Stomach smooth muscle (tissue), 2 donors: Measurements from ENCODE around the gene CDK1.

Experiments
- H3K27ac ChIP-seq: one replicate; pipeline ENCODE4 v1.7.0; 2013; ENCODE audit warnings: mild to moderate bottlenecking, low read length, inconsistent platforms
- H3K27me3 ChIP-seq, 2 donors: one replicate each; pipeline ENCODE4 v1.7.0; 2013; ENCODE audit warnings: low read length in 2 of 2; ENCODE audit not compliant: insufficient read depth in 2 of 2, control insufficient read depth in 1 of 2
- H3K36me3 ChIP-seq, 2 donors: one replicate each; pipeline ENCODE4 v1.7.0; 2013; ENCODE audit warnings: low read length in 2 of 2; ENCODE audit not compliant: control insufficient read depth in 2 of 2, insufficient read depth in 2 of 2
- H3K4me1 ChIP-seq: one replicate; pipeline ENCODE4 v1.7.0; 2013; ENCODE audit warnings: low read length; ENCODE audit not compliant: control insufficient read depth, insufficient read depth
- H3K4me3 ChIP-seq, 2 donors: one replicate each; pipeline ENCODE4 v1.7.0; 2013; ENCODE audit warnings: low read length in 2 of 2
- H3K9ac ChIP-seq, 2 donors: one replicate each; pipeline ENCODE4 v1.7.0; 2013; ENCODE audit warnings: low read length in 2 of 2, mild to moderate bottlenecking in 1 of 2
- H3K9me3 ChIP-seq, 2 donors: one replicate each; pipeline ENCODE4 v1.7.0; 2013; ENCODE audit warnings: low read length in 2 of 2; ENCODE audit not compliant: control insufficient read depth in 2 of 2
- donor health status: healthy.
- donor health status: Pancreatic carcinoma.

The CDK1 gene

DNA sequence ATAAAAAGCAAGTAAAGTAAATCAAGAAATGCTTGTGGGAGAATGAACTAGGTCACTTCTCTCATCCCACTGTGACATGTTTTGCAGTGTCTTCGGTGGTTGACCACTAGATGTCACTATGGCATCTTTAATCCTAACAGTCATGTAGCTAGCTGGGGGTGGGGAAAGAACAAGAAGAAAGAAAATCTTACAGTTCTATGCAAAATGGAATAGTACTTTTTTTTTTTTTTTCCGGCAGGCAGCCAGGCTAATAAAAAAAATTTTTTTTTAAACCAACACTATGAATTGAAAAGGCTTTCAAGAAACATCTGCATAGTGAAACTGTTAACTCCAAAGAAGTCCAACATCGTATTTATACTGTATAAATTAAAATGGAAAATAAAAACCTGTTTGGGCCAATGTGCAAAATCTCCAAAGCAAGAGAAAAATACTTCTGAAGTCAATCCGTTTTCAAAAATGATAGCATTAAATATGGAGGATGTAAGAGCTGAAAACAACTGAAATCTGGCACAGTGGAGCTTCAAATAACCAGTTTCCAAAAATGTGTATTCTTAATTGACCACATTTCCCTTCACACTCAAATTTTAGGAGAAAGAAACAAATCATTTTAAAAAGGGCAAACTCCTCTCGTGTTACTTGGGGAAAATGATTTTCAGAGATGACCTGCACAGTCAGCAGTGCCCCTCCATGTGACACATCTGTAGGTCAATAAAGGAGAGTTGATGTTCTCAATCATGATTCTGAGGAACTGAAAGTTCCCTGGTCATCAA, 38.5 kb downstream of the CDK1 start:
- no peak overlapping the region for H3K9ac ChIP-seq
- no peak overlapping the region for H3K27ac ChIP-seq
- H3K4me1 ChIP-seq, result no peaks in the 10 kb centered on the region
- H3K27me3 ChIP-seq, result no peaks in the 10 kb centered on the region
- no peaks in the 10 kb centered on the region for H3K9me3 ChIP-seq
- no peaks in the 10 kb centered on the region for H3K36me3 ChIP-seq
- no peak overlapping the region for H3K4me3 ChIP-seq

GRCh38 chr10:60817398-60817805, 39.1 kb downstream of the CDK1 start:
- H3K9ac ChIP-seq, result no peak overlapping the region
- no peaks in the 10 kb centered on the region for H3K27me3 ChIP-seq
- no peak overlapping the region for H3K4me3 ChIP-seq
- H3K27ac ChIP-seq, result no peak overlapping the region
- no peaks in the 10 kb centered on the region for H3K4me1 ChIP-seq
- H3K9me3 ChIP-seq, result no peaks in the 10 kb centered on the region
- H3K36me3 ChIP-seq, result no peaks in the 10 kb centered on the region

GRCh38 chr10:60818134-60818770, 40.0 kb downstream of the CDK1 start:
- Histone ChIP-seq H3K9me3 (no peaks in the 10 kb centered on the region), H3K4me3 (no peak overlapping the region), H3K27me3 (no peaks in the 10 kb centered on the region), H3K9ac (no peak overlapping the region), H3K36me3 (no peaks in the 10 kb centered on the region), H3K27ac (no peak overlapping the region), H3K4me1 (no peaks in the 10 kb centered on the region)

- Histone ChIP-seq H3K27me3 (no peaks in the 10 kb centered on the region), H3K27ac (no peak overlapping the region), H3K9me3 (no peaks in the 10 kb centered on the region), H3K36me3 (no peaks in the 10 kb centered on the region), H3K4me1 (no peaks in the 10 kb centered on the region), H3K4me3 (no peak overlapping the region), H3K9ac (no peak overlapping the region)
Observed at GRCh38 chr10:60819271-60819670, 41.0 kb downstream of the CDK1 start.

DNA sequence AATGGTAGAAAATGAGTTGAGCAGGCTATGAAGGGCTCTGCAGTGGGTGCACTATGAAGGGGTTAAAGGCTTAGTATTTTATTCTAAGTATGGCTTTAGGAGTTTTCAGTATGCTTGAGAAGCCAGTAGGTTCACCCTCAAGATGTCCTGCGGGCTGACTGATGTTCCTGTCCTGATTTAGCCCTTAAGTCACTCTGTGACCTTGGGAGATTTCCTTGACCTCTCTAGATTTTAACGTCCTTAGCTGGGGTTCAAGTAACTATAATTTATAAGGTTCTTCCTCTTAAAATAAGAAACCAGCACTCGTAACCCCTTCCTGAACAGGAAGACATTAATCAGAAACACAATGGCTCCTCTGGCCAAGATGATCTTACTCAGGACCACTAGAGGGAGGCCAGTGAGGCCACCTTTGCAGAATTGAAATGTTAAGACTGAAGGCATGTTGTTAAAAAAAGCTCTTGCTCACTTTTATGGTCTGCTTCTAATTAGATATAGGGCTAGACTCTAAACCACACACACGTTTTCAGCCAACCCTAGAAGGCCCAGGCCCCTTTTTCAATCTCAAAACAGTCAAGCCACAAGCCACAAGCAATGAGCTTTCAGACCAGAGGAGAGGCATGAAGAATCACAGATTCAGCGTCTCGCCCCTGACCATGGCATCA, 41.9 kb downstream of the CDK1 start:
- no peaks in the 10 kb centered on the region for H3K4me1 ChIP-seq
- H3K9me3 ChIP-seq, result no peaks in the 10 kb centered on the region
- H3K4me3 ChIP-seq, result no peak overlapping the region
- no peak overlapping the region for H3K27ac ChIP-seq
- no peaks in the 10 kb centered on the region for H3K36me3 ChIP-seq
- no peaks in the 10 kb centered on the region for H3K27me3 ChIP-seq
- no peak overlapping the region for H3K9ac ChIP-seq

DNA sequence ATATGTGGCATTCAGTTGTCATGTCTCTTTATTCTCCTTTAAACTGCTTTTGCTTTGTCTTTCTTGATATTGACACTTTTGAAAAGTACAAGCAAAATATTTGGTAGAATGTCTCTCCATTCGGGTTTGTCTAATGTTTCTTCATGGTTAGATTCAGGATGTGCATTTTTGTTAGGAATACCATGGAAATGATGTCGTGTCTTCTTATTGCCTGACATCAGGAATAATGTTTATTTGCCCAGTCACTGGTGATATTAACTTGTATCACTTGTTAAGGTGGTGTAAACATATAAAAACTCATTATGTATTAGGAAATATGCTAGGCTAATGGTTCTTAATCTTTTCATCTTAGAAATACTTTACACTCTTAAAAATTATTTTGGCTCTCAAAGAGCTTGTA, 43.4 kb downstream of the CDK1 start:
- Histone ChIP-seq H3K9me3 (no peaks in the 10 kb centered on the region), H3K4me1 (no peaks in the 10 kb centered on the region), H3K27me3 (no peaks in the 10 kb centered on the region), H3K27ac (no peak overlapping the region), H3K9ac (no peak overlapping the region), H3K4me3 (no peak overlapping the region), H3K36me3 (no peaks in the 10 kb centered on the region)

GRCh38 chr10:60822809-60823208, 44.5 kb downstream of the CDK1 start:
- Histone ChIP-seq H3K4me1 (no peaks in the 10 kb centered on the region), H3K9ac (no peak overlapping the region), H3K9me3 (no peaks in the 10 kb centered on the region), H3K36me3 (no peaks in the 10 kb centered on the region), H3K27me3 (no peaks in the 10 kb centered on the region), H3K4me3 (no peak overlapping the region), H3K27ac (no peak overlapping the region)

DNA sequence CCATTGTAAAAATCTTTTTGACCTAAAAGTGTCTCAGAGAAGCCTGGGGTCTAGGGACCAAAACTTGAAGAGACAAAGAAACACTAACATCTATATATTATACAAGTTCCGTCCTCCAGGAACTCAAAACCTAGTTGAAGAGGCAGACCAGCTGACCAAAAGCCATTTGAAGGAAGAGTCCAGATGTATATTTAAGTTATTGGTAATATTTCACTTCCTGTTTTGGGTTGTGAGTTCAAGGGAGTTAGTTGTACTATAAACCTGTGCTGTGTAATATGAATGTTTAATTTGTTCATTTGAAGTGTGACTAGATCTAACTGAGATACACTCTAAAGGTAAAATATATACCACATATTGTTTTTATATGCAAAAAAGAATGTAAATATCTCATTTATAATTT, 45.0 kb downstream of the CDK1 start:
- Histone ChIP-seq H3K36me3 (no peaks in the 10 kb centered on the region), H3K9me3 (no peaks in the 10 kb centered on the region), H3K27ac (no peak overlapping the region), H3K9ac (no peak overlapping the region), H3K4me3 (no peak overlapping the region), H3K27me3 (no peaks in the 10 kb centered on the region), H3K4me1 (no peaks in the 10 kb centered on the region)

GRCh38 chr10:60825520-60825919, 47.2 kb downstream of the CDK1 start:
- Histone ChIP-seq H3K9ac (no peak overlapping the region), H3K27ac (no peak overlapping the region), H3K4me1 (no peaks in the 10 kb centered on the region), H3K27me3 (no peaks in the 10 kb centered on the region), H3K4me3 (no peak overlapping the region), H3K9me3 (no peaks in the 10 kb centered on the region), H3K36me3 (no peaks in the 10 kb centered on the region)

DNA sequence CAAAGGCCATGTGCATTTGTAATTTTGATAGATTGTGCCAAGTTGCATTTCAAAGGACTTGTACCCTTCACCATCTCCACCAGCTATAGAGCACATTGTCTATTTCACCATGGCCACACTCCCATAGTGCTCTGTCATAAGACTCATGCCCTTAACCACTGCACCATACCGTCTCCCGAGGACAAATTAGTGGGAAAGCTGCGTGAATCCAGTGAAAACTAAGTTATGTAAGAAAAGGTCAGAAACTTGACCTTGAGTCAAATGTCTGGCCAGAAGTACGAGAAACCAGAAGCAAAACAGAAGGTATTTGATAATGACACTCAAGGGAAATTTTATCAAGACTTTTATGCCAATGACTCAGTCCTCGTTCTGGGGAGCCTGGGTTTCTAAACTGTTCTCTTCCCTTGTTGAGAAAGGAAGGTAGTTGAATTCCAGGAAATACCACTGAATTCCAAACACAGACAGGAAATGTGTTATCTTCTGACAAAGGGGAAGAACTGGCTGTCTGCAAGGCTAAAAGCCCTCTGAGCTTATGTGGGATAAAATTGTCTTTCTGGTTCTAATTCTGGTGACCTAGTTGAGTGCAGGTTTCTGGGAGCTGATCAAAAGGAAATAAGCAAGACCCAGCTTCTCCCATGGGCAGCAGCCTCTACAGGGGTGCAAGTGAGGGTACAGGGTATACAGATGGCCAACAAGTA, 49.7 kb downstream of the CDK1 start:
- no peaks in the 10 kb centered on the region for H3K9me3 ChIP-seq

More for the DNA sequence above, 49.7 kb downstream of the CDK1 start:
- Histone ChIP-seq H3K4me3 (no peak overlapping the region), H3K27me3 (no peaks in the 10 kb centered on the region), H3K27ac (no peak overlapping the region), H3K4me1 (no peaks in the 10 kb centered on the region), H3K9ac (no peak overlapping the region), H3K36me3 (no peaks in the 10 kb centered on the region)
